NB4 (cell line): ENCODE data around the gene SLCO3A1.

ENCODE experiments used
- POLR2A ChIP-seq: IDR thresholded peaks from 2 replicates; pipeline ENCODE4 v1.6.1; 2011; ENCODE audit warnings: mild to moderate bottlenecking; ENCODE audit not compliant: insufficient read length; ENCODE audit errors: extremely low read depth
- TF ChIP-seq, protein P1 (sequence below): IDR thresholded peaks from one replicate; pipeline ENCODE4 v1.5.1; 2012; ENCODE audit warnings: low read depth, low read length

DNA sequence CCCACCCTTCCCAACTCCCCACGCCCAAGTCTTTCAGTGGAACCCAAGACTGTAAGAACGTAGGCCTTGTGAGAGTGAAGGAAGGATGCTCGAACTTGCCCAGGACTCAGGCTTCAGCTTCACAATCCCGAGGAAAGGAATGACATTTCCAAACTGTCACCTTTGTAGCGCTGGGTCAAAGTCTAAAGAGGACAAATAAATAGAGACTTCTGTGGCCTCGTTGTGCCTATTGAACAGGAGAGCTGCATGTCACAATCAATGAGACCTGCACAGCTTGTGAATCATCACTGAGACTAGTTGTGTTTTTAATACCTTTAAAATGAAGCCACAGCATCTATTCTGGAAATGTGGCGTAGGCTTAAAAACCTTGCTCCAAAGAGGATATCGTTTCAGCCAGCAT lies 317.4 kb downstream of the SLCO3A1 start:
- no peak for TF ChIP-seq POLR2A
- TF ChIP-seq, protein P1, sequence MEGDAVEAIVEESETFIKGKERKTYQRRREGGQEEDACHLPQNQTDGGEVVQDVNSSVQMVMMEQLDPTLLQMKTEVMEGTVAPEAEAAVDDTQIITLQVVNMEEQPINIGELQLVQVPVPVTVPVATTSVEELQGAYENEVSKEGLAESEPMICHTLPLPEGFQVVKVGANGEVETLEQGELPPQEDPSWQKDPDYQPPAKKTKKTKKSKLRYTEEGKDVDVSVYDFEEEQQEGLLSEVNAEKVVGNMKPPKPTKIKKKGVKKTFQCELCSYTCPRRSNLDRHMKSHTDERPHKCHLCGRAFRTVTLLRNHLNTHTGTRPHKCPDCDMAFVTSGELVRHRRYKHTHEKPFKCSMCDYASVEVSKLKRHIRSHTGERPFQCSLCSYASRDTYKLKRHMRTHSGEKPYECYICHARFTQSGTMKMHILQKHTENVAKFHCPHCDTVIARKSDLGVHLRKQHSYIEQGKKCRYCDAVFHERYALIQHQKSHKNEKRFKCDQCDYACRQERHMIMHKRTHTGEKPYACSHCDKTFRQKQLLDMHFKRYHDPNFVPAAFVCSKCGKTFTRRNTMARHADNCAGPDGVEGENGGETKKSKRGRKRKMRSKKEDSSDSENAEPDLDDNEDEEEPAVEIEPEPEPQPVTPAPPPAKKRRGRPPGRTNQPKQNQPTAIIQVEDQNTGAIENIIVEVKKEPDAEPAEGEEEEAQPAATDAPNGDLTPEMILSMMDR, result no peak
